GM12873 (cell line): ENCODE measurements around the gene NXPE3.

Experiments
- CTCF ChIP-seq: IDR thresholded peaks from 2 replicates; pipeline ENCODE4 v1.5.1; 2012; ENCODE audit warnings: low read depth, mild to moderate bottlenecking, moderate library complexity, low read length, control low read depth; ENCODE audit not compliant: insufficient read depth; ENCODE audit errors: missing control alignments

The NXPE3 gene

GRCh38 chr3:101762041-101762646 is 16.9 kb upstream of the NXPE3 start:
- no peak for TF ChIP-seq CTCF

GRCh38 chr3:101778385-101779046 is 495 bp upstream of the NXPE3 start:
- no peak for TF ChIP-seq CTCF

- no peak for TF ChIP-seq CTCF
Observed at GRCh38 chr3:101779822-101780381, 891 bp downstream of the NXPE3 start.

- TF ChIP-seq CTCF: no peak
Observed at GRCh38 chr3:101780661-101781060, 1.6 kb downstream of the NXPE3 start.

GRCh38 chr3:101781166-101781565 is 2.2 kb downstream of the NXPE3 start:
- no peak for TF ChIP-seq CTCF

- no peak for TF ChIP-seq CTCF
Observed at GRCh38 chr3:101784855-101785613, 6.0 kb downstream of the NXPE3 start.

- no peak for TF ChIP-seq CTCF
Observed at GRCh38 chr3:101791778-101792177, 12.8 kb downstream of the NXPE3 start.
